T-helper 22 cell (primary cell): ENCODE results near the gene CCR3.
"Not testable (repeated sequence)": the region's sequence is repeated elsewhere in the genome, so short reads cannot be mapped to it uniquely, and the experiment has no call there.

Experiments used
- DNase-seq: peaks from one replicate; pipeline ENCODE4 v3.0.0-alpha.2; 2020; ENCODE audit warnings: low read depth

Gene CCR3

DNA sequence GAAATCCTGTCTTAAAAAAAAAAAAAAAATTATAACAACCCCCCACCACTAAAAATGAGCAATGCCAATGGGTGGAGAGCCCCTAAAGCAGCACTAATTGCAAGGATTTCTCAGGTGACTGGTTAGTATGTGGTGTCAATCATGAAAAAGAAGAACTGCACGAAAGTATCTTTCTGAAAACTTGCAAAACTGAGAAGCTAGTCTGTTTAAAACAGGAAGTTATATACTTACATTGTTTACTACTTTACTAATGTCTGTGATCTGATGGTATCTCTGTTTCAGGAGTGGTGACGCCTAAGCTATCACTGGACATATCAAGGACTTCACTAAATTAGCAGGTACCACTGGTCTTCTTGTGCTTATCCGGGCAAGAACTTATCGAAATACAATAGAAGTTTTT lies at the start of gene CCR3:
CCR3 (plus strand) TSS at position 341 of the 400 bp plus-strand sequence. CDS start 22,699 bp downstream, outside the sequence.
- DNase-seq = no peak

DNA sequence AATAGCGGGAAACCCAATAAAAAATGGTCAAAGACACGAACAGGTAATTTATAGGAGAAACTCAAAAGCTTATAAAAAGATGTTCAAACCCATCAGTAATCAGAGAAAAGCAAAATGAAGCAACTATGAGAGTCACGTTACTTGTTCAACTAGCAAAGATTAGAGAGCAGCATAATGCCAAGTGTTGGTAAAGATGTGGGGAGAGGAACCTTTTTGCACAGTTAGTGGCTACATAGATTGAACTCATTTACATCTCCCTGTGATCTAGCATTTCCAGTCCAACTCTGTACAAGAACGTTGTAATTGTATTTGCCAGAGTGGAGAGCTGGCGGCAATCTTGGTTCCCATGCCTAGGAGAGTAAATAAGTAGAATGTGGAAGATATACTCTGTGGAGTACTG lies 49.3 kb upstream of the CCR3 start:
- DNase-seq = no peak

DNA sequence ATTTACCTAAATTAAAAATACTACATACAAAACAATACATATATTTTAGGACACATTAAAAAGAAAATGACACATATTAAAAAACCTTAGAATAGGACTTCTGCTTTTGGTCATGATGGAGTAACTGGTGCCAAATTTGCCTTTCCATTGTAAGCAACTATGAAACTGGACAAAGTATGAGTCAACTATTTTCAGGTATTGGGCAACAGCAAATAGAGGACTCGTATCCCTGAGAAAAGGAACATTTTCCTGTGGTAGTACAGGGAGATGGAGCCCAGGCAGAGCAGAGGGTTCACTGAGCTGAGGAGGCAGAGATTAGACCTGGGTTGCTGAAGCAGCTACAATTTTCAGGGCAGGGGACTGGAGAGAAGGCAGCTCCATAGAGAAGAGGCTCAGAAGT lies 48.8 kb upstream of the CCR3 start:
- DNase-seq = no peak

DNA sequence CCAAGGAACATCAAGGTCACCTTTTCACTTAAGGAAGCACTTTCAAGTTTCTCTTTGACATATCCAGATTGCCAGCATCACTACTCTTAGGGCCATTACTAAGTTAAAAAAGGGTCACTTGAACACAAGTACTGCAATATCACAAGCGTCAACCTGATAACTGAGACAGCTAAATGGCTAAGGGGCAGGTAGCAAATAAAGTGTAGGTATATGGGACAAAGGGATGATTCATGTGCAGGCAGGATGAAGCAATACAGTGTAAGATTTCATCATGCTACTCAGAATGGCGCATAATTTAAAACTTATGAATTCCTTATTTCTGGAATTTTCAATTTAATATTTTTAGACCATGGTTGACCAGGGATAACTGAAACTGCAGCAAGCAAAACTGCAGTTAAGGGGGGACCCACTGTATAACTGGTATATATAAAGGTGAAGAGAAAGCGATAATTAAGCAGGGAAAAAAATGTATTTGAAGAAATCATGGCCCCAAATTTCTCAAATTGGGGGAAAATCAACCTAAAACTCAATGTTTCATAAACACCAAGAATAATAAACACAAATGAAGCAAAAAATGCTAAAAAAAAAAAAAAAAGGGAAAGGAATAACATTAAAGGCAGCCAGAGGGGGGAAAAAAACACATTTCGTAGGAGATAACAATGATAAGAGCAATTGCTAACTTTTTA lies 47.2 kb upstream of the CCR3 start:
- DNase-seq = no peak

DNA sequence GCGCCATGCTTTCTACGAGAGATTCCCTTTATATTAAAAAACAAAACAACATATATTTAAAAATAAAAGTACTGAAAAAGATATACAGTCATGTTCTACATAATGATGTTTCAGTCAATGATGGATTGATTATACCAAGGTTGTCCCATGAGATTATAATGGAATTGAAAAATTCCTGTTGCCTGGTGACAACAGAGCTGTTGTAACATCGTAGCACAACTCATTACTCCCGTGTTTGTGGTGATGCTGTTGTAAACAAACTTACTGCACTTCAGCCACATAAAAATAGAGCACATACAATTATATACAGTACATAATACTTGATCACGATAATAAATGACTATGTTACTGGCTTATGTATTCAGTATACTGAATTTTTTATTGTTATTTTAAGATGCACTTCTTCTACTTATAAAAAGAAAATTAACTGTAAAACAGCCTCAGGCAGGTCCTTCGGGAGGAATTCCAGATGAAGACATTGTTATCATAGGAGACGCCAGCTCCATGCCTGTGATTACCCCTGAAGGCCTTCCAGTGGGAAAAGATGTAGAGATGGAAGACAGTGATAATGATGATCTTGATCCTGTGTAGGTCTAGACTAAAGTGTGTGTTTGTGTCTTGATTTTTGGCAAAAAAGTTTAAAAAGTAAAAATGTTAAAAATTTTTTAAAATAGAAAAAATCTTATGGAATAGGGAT lies 45.9 kb upstream of the CCR3 start:
- no peak for DNase-seq

DNA sequence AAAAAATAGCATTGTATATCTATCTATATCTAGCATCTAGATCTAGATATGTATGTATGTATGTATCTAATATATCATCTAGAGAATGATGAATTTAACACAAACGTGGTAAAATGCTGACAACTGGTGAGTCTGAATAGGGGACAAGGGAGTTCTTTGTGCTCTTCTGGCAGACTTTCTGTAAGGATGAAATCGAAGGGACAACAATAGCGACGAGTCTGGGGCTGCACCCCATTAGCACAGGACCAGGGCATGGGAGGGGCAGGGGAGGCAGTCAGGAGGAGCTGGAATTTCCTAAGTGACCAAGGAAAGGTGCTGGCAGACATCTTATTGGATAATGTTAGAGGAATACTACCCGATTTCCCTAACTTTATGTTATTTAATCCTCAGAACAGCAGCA lies 42.0 kb upstream of the CCR3 start:
- no peak for DNase-seq

DNA sequence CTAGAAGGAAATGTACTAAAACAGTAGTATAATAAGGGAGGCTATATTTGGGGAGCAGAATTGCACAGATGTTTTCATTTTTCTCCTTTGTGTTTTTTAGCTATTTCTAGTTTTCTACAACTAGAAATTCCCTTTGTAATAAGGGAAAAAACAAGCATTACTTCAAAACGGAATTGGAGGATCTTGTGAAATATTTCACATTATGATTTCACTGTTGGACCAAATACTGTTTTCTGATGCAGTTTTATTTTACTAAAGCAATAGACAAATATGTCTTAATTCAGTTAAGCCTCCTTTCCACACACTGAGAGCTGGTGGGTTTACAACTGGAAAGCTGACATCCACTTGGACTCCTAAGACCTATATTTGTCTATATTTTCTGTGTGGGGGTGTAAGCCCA lies 41.5 kb upstream of the CCR3 start:
- DNase-seq = no peak

DNA sequence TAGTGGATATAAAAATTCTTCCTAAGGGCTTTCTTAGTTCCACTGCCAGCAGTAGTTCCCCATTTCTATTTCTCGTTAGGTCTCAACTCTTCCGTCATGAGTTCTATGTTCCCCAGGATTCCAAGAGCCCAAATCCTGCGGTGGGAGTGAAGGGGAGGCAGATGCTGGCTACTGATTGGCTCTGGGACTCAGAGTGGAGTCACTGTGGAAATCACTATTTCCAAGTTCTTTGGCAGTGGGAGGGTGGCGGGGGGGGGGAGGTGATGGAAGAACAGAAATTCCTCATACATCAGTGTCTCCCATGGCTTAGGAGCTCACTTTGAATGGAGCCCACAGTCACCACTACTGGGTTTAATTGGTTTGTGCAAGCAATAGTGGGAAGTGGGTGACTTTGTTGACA lies 39.7 kb upstream of the CCR3 start:
- DNase-seq = no peak

DNA sequence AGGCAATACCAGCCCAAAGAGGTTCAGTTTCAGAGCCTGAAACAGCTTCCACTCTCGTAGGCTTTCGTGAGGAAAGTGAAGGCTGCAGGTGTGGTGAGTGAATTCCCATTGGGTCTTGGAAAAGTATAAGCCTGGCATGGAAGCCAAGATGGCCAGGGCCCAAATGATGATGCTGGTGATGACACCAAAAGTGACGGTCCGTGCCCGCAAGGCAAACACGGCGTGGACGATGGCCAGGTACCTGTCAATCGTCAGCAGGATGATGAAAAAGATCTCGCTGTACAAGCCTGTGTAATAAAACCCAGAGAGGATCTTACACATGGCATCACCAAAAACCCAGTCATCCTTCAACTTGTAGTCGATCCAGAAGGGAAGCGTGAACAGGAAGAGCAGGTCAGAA lies 38.6 kb upstream of the CCR3 start:
- DNase-seq = no peak

DNA sequence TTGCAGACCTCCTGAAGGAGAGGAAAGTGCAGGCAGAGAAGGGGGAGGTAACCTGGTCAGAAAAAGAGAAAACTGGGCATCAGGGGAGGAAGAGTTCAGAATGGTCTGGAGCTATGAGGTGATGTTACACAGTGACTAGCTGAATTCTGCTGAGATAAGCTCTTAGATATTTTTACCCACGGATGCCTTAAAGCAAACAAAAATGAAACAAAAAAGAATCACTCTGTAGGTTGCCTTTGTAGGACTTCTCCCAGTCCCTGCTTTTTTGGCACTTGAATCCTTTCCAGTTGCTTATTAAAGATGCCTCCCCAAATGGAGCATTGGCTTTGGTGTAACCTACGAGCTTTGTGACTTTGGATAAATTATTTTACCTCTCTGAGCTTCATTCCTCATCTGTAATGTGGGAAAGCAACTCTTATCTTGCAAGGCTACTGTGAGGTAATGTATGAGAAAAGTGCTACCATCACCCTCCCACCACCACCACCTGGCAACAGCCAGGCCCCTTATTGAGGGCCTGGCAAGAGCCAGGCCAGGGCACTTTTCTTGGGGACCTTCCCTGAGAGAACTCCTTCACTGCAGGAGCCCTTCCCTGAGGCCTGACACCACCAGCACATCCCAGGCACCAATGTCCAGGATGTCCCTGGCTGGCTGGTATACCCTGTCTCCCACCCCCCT lies 36.8 kb upstream of the CCR3 start:
- DNase-seq = no peak

DNA sequence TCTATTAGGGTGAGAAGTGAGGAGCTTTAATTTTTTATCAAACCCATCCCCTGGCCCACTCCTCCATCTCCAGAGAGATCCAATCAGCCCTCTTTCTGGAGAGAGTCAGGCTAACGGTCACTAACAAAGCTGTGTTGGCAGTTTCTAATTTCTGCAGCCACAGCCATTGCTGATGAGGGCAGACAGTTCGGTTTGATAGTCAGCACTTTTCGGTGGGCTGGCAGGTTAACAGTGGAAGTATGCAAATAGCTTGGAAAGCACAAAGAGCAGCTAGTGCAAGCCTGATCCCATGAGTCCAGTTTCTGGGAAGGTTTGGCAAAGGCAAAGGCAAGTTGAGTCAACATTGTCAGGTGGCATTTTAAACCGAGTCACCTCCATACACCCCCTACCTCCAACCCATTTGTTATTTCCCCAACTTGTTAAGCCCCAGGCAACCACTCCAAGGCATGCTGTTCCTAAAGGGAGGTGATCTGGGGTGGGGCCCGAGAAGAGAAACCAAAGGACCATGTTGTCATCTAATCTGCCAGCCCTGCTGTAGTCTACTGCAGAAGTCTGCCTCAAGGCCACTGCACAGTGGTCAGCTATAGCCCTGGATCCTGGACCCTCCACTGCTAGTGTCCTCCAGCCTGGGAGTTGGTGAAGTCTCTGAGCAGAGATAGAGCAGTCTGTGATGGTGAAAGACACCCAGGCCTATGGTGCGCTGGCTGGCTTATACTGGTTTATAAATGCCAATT lies 35.8 kb upstream of the CCR3 start:
- no peak for DNase-seq

DNA sequence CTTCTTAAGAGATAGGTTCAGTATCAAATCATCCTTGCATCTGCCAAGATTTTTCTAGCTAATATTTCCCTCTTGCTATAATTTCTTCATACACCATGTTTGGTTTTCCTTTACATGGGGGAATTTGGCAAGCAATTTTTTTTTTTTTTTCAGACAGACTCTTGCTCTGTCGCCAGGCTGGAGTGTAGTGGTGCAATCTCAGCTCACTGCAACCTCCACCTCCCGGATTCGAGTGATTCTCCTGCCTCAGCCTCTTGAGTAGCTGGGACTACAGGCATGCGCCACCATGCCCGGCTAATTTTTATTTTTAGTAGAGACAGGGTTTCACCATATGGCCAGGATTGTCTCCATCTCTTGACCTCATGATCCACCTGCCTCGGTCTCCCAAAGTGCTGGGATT lies 34.7 kb upstream of the CCR3 start:
- DNase-seq = not testable (repeated sequence)

DNA sequence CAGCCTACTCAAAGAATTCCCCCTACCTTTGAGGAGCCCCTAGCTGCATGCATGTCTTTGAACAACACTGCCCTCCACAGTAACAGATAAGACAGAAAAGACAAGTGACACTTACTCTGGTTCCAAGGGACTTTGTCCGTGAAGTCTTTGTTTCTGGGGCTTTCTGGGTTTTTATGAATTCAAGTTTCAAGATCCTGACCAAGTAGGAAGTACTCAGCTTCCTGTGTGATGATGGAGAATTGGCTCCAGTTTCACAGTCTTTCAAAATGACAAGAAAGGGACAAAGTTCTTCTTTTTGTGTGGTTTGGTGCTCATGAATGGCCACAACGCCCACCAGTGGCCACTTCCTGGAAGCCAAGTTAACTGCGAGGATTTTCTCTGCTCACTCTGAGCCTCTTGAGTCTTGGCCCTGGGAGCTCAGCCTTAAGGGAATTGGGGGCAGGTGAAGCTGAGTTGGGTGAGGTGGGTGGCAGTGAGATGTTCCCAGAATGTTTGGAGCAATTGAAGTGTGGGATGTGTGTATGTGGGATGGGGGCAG lies 34.0 kb upstream of the CCR3 start, which contains the start of gene CCR1:
CCR1 (minus strand) TSS at position 147 of the 538 bp plus-strand sequence. CDS start 4,000 bp downstream, outside the sequence.
- no peak for DNase-seq

DNA sequence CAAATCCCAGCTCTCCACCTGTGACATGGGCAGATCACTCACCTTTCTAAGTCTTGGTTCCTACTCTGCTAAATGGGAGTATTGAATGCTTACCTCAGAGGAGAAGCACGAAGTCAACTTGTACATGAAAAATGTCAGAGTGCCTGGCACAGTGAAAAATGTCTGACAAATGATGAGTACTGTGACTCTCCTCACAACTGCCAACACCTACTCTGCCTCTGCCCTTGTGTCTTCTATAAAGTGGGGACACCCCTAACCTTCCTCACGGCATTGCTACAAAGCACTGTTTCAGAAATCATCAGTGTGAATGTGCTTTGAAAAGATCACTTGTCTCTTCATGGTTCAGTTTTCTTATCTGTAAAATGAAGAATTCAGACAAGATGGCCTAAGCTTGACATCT lies 33.2 kb upstream of the CCR3 start:
- DNase-seq = no peak

DNA sequence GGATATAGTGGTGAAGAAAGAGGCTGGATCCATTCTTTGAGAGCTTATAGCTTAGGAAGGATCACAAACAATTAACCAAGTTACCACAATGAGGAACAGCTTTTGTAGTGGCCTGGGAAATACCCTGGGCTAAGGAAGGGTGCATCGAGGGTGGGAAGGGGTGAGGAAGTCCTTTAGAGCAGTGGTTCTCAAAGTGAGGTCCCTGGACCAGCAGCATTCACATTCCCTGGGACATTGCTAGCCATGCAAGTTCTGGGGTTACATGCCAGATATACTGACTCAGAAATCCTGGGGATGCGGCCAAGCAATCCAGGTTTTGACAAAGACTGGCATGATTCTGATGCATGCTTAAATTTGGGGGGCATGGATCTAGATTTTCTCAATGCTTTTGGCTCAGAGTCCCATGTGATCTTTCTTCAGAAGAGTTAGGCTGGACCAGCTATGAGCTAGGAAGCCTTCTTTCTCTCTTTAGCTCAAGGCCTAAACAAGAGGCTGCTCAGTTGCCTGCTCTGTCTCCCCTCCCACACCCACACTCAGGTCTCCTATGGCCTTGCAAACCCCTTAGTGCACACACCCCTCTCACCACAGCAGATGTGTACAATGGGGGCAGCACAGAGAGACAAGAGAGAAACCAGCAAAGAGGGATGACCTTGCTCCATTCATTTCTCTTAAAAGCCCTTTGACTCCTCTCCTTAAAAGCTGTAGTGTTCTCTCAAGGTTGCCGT lies 32.4 kb upstream of the CCR3 start:
- no peak for DNase-seq

DNA sequence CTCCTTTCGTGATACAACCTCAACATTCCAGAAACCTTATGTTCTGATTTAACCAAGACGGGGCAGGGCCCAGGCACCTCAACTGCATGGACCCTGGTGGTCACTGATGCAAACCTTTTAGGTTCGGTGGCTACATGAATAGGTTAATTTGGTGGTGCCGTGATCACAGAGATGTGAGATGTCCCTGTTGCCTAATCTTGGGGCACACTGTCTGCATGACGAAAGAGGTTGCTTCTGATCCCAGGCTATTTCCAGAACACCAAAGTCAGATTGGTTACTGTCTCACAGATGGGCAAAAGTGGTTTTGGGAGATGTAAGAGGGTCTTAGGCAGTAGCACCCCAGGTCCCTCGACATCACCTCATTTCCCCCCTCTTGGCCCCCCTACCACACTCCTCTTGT lies 30.2 kb upstream of the CCR3 start:
- DNase-seq = no peak

DNA sequence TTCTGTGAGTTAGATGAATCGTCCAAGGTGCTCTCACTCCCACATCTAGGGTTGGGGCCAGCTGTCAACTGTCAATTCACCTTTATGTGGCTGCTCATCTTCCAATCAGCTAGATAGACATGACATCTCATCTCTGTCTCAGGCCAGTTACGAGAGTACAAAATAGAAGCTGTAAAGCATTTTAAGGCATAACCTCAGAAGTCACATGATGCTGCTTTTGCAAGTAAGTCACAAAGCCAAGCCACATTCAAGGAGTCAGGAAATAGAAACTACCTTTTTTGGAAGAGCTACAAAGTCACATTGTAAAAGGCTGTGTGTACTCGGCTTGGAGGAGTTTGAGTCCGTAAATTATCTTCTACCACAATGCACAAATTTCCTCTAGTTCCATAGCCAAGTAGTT lies 29.1 kb upstream of the CCR3 start:
- DNase-seq = no peak

DNA sequence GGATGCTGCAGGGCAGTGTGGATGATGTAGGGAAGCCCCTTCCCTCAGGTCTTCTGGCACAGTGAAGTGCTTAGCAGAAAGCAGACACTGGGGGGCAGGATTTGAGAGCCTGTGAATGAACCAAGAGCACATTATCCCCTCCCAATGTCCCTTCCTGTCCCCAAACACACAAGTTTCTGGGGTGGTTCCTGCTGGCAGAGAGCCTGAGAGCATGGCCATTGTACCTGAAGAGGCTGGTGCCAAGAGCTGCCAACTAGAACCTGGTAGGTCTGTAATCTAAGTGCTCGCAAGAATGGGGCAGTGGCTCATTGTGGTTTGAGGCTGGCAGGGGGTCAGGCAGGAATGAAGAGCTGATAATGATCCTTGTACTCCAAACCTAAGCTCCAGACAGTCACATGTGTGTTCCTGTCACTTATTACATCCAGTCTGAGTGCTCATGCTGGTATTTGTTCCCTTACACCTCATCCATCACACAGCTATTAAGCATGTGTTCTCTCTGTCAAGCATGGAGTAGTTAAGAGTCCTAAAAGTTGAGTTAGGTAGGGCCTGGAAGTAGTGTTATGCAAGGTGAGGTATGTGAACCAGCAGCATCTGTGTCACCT lies 27.4 kb upstream of the CCR3 start:
- no peak for DNase-seq

DNA sequence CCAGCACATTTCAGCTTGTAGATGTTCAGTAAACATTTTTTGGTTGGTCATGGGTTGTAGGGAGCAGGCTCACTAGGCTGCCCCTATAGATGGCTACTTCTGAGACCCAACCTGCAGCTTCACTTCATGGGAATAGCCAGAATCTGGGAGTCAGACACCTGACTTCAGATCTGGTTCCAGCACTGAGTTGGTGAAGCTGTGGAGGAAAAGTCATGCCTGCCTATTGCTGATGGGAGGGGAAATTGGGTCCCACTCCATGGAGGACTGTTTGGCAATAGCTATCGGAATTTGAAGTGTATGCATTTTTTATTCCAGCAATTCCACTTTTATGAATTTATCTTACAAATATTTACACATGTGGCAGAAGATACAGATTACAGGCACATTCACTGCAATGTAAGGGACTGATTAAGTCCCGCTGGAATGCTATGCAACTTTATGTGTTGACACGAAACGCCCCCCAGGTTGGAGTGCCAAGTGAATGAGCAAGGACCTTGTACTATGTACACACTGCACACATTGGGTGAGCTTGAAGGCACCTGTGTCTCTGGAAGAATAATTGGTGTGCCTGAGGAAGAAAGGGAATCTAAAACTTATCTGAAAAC lies 26.3 kb upstream of the CCR3 start:
- DNase-seq = no peak

DNA sequence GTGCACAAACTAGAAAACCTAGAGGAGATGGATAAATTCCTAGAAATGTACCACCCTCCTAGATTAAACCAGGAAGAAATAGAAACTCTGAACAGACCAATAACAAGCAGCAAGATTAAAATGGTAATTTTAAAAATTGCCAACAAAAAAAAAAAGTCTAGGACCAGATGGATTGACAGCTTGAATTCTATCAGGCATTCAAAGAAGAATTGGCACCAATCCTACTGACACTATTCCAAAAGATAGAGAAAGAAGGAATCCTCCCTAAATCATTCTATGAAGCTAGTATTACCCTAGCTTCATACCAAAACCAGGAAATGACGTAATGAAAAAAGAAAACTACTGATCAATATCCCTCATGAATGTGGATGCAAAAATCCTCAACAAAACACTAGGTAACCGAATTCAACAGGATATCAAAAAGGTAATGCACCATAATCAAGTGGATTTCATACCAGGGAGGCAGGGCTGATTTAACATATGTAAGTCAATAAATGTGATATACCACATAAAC lies 24.0 kb upstream of the CCR3 start:
- no peak for DNase-seq

DNA sequence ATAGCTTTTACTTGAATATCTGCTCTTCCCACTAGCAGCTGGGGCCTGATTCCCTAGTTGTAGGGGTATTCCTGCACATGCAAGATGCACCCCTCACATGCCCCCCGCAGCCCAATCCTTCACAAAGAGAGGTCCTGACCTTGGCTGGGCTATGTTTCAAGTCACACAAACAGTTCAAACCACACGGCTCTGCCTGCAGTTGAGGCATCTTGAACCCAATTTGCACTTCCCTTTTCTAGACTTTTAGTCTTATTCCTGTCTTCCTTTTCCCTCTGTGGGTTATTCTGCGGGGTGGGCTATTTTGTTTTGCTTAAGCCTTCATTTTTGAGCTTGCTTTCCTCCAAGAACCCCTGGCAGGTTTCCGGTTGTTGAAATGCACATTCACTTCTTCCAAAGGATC lies 20.9 kb upstream of the CCR3 start:
- DNase-seq = no peak
